Astrocyte (in vitro differentiated cells and primary cell): ENCODE results near the gene UCK1. TPM values are rescaled to one million over a fixed set of nuclear protein-coding genes. Genes with fewer than 3 reads are reported as not detected.

ENCODE experiments used
- total RNA-seq: library from RNA; stranded (reverse); gene quantifications from 2 replicates; pipeline ENCODE4 v1.2.1, GENCODE V29; 2021

Gene UCK1
- total RNA-seq, 1 donor from 2014 or later: 15.4 TPM

Other genes starting within 250 kb of the UCK1 start
- gene PLPP7, start 241.5 kb downstream of the UCK1 start, total RNA-seq: 0.20 and 0.65 TPM in 2 replicates
- 260 and 292 TPM in 2 replicates for gene PRRC2B, start 137.2 kb downstream of the UCK1 start, total RNA-seq
- 29.0 and 34.8 TPM in 2 replicates for gene POMT1, start 28.3 kb downstream of the UCK1 start, total RNA-seq
- gene PRRT1B, start 14.3 kb upstream of the UCK1 start, total RNA-seq: not detected in 2 replicates
- gene RAPGEF1, start 208.8 kb upstream of the UCK1 start, total RNA-seq: 63.2 and 76.8 TPM in 2 replicates